Ovary (tissue), 3 donors: ENCODE data around the gene ATP8B4.

Source experiments
- CTCF ChIP-seq, 3 donors: fragments of 450-650 bp in 2 of 3; fragments of 200-600 bp in 1 of 3; IDR thresholded peaks; one replicate each; pipeline versions ENCODE4 v1.5.1 to v1.8.0; 2016 to 2022; ENCODE audit warnings: antibody characterized with exemption in 3 of 3, mild to moderate bottlenecking in 1 of 3
- EP300 ChIP-seq: sonication (generic); formaldehyde crosslinking; IDR thresholded peaks from one replicate; pipeline ENCODE4 v1.6.1; 2017; ENCODE audit warnings: antibody characterized with exemption
- POLR2A ChIP-seq: fragments of 450-650 bp; IDR thresholded peaks from one replicate; pipeline ENCODE4 v1.6.1; 2017; ENCODE audit warnings: antibody characterized with exemption, mild to moderate bottlenecking, moderate library complexity
- donor health status: DM: no; HTN: no; CAD: no.

DNA sequence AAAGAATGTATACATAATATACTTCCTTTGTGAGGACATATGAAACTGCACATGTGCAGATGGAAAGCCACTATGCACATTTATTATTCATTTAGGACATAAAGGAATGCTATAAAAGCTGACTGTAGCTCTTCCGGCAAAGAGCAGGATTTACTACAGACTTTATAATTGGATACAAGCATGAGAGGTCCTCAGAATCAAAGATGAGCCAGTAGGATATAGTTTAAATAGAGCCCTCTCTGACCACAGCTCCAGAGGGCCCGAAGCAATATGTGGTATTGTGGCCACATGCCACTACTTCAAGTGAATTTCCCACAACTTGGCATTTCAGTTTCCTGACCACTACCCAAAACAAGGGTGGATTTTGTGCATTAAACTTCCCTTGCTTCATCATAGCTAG, 140.9 kb downstream of the ATP8B4 start:
- TF ChIP-seq CTCF (IDR thresholded peaks at IDR 0.05): no peak
- no peak for TF ChIP-seq POLR2A
- TF ChIP-seq EP300: no peak
